ENCODE measurements around the gene IQSEC1. TPM values are rescaled to one million over a fixed set of nuclear protein-coding genes. Genes with fewer than 3 reads are reported as not detected.

The IQSEC1 gene
- 10 to 100 TPM; 31.2 to 53.5 TPM for total RNA-seq

GRCh38 chr3:13073326-13074005 is at the start of gene IQSEC1:
IQSEC1 (minus strand) TSS chr3:13073429; CDS start chr3:13073014, 415 bp downstream.
- H3K27me3 Mint-ChIP-seq (ENCODE audit: low read depth): peaks cover 18% of the 10 kb centered on the region
- H3K27ac Mint-ChIP-seq: no peak within 1 kb of the TSS
- no peaks in the 10 kb centered on the region for H3K36me3 Mint-ChIP-seq (ENCODE audit: insufficient read depth in 2 of 2)
- peak within 1 kb of the TSS; percentile 77 to 89 for H3K4me3 Mint-ChIP-seq
- DNase-seq (peak; percentile 76 to 83), ATAC-seq (replicated peaks in 1 of 2) (peak; percentile 78 to 86)
- H3K9me3 Mint-ChIP-seq: no peaks in the 10 kb centered on the region
- peaks cover 31% of the 10 kb centered on the region for H3K4me1 Mint-ChIP-seq (ENCODE audit: low read depth)

GRCh38 chr3:13122081-13123012 is 49.1 kb upstream of the IQSEC1 start:
- no peak for ATAC-seq (replicated peaks in 1 of 2)
- Mint-ChIP-seq H3K4me1 (ENCODE audit: low read depth) (no peaks in the 10 kb centered on the region), H3K27ac (no peak overlapping the region), H3K9me3 (no peaks in the 10 kb centered on the region), H3K27me3 (ENCODE audit: low read depth) (no peaks in the 10 kb centered on the region), H3K4me3 (no peak overlapping the region), H3K36me3 (ENCODE audit: insufficient read depth in 2 of 2) (no peaks in the 10 kb centered on the region)
- no peak for DNase-seq

- H3K4me1 Mint-ChIP-seq (ENCODE audit: low read depth): no peaks in the 10 kb centered on the region
- no peaks in the 10 kb centered on the region for H3K36me3 Mint-ChIP-seq (ENCODE audit: insufficient read depth in 2 of 2)
- H3K4me3 Mint-ChIP-seq: no peak overlapping the region
- ATAC-seq (replicated peaks in 1 of 2): no peak
- H3K27me3 Mint-ChIP-seq (ENCODE audit: low read depth): no peaks in the 10 kb centered on the region
- no peak for DNase-seq
- no peak overlapping the region for H3K27ac Mint-ChIP-seq
- H3K9me3 Mint-ChIP-seq: no peaks in the 10 kb centered on the region
These were observed 48.3 kb upstream of the IQSEC1 start for GRCh38 chr3:13121553-13122001.

DNA sequence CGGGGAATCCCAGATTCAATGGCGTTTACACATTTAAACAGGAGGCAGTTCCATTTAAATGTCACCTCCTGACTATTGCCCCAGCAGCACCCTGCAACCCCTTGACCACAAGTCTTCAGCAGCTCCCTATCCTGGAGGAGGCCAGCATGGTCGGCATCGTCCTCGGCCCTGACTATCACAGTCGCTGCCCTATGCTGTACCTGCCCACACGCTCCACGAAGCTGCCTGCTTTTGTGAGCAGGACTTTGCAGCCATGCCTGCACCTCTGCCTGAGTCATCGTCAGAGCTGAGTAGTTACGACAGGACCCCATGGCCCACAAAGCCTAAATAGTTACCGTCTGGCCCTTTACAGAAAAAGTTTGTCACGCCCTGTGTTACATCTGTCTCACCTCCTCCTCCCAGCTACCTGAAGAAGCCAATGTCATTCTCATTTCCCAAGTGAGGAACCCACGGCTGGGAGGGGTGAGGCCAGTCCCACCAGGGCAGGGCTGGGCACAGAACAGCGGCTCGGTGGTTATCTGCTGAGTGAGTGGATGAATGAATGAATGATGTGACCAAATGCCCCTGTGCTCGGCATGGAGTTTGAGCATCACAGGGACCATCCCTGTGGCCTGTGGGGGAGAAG is 47.8 kb upstream of the IQSEC1 start:
- Mint-ChIP-seq H3K36me3 (ENCODE audit: insufficient read depth in 2 of 2) (no peaks in the 10 kb centered on the region), H3K4me1 (ENCODE audit: low read depth) (no peaks in the 10 kb centered on the region), H3K4me3 (no peak overlapping the region), H3K27ac (no peak overlapping the region), H3K27me3 (ENCODE audit: low read depth) (no peaks in the 10 kb centered on the region), H3K9me3 (no peaks in the 10 kb centered on the region)
- DNase-seq (no peak), ATAC-seq (replicated peaks in 1 of 2) (no peak)

GRCh38 chr3:13120289-13120927 is 47.2 kb upstream of the IQSEC1 start:
- Mint-ChIP-seq H3K27me3 (ENCODE audit: low read depth) (no peaks in the 10 kb centered on the region), H3K27ac (no peak overlapping the region), H3K4me1 (ENCODE audit: low read depth) (no peaks in the 10 kb centered on the region), H3K36me3 (ENCODE audit: insufficient read depth in 2 of 2) (no peaks in the 10 kb centered on the region), H3K9me3 (no peaks in the 10 kb centered on the region), H3K4me3 (no peak overlapping the region)
- DNase-seq (no peak), ATAC-seq (replicated peaks in 1 of 2) (no peak)

- DNase-seq: no peak
- ATAC-seq (replicated peaks in 1 of 2): no peak
- Mint-ChIP-seq H3K4me1 (ENCODE audit: low read depth) (no peaks in the 10 kb centered on the region), H3K4me3 (no peak overlapping the region), H3K36me3 (ENCODE audit: insufficient read depth in 2 of 2) (no peaks in the 10 kb centered on the region), H3K9me3 (no peaks in the 10 kb centered on the region), H3K27me3 (ENCODE audit: low read depth) (no peaks in the 10 kb centered on the region), H3K27ac (no peak overlapping the region)
These were observed 46.4 kb upstream of the IQSEC1 start for GRCh38 chr3:13119471-13120220.

DNA sequence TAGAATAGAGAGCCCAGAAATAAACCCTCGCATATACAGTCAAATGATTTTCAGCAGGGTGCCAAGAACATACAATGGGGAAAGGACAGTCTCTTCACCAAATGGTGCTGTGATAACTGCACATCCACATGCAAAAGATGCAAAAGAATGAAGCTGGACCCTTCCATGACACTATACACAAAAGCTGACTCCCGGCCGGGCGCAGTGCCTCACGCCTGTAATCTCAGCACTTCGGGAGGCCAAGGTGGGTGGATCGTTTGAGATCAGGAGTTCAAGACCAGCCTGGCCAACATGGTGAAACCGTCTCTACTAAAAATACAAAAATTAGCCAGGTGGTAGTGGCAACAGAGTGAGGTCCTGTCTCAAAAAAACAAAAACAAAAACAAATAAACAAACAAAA is 43.2 kb upstream of the IQSEC1 start:
- Mint-ChIP-seq H3K4me3 (no peak overlapping the region), H3K27me3 (ENCODE audit: low read depth) (no peaks in the 10 kb centered on the region), H3K4me1 (ENCODE audit: low read depth) (peaks cover under 1% of the 10 kb centered on the region), H3K27ac (no peak overlapping the region), H3K9me3 (no peaks in the 10 kb centered on the region), H3K36me3 (ENCODE audit: insufficient read depth in 2 of 2) (no peaks in the 10 kb centered on the region)
- ATAC-seq (replicated peaks in 1 of 2) (no peak), DNase-seq (no peak)

DNA sequence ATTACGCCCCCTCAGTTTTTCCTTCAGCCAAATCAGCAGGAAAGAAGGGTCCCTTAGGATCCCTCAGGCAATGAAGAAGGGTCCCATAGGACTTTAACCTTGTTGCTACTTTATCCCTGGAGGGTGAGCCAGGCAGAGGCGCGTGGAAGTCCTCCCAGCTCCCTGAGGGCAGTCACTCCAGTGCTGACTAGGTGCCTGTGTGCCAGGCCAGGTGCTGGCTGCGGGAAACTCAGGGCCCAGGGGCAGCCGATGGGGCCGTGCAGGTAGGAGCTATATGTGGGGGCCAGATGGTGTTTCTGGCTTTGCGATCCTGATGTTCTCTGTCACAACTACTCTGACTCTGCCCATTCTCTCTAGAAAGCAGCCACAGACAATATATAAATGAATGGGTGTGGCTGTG is 42.8 kb upstream of the IQSEC1 start:
- Mint-ChIP-seq H3K27ac (no peak overlapping the region), H3K27me3 (ENCODE audit: low read depth) (no peaks in the 10 kb centered on the region), H3K9me3 (no peaks in the 10 kb centered on the region), H3K36me3 (ENCODE audit: insufficient read depth in 2 of 2) (no peaks in the 10 kb centered on the region), H3K4me3 (no peak overlapping the region), H3K4me1 (ENCODE audit: low read depth) (peaks cover 5% of the 10 kb centered on the region)
- ATAC-seq (replicated peaks in 1 of 2) (no peak), DNase-seq (no peak)

- H3K36me3 Mint-ChIP-seq (ENCODE audit: insufficient read depth in 2 of 2): no peaks in the 10 kb centered on the region
- no peak overlapping the region for H3K4me3 Mint-ChIP-seq
These were observed 42.3 kb upstream of the IQSEC1 start for GRCh38 chr3:13115576-13115910.

GRCh38 chr3:13114811-13115575 is 41.8 kb upstream of the IQSEC1 start:
- Mint-ChIP-seq H3K4me3 (no peak overlapping the region), H3K27me3 (ENCODE audit: low read depth) (no peaks in the 10 kb centered on the region), H3K36me3 (ENCODE audit: insufficient read depth in 2 of 2) (no peaks in the 10 kb centered on the region), H3K9me3 (no peaks in the 10 kb centered on the region), H3K4me1 (ENCODE audit: low read depth) (peaks cover 11% of the 10 kb centered on the region), H3K27ac (no peak overlapping the region)
- ATAC-seq (replicated peaks in 1 of 2) (no peak), DNase-seq (no peak)

More at GRCh38 chr3:13115576-13115910, 42.3 kb upstream of the IQSEC1 start:
- H3K9me3 Mint-ChIP-seq: no peaks in the 10 kb centered on the region
- H3K27ac Mint-ChIP-seq: no peak overlapping the region
- ATAC-seq (replicated peaks in 1 of 2) (no peak), DNase-seq (no peak)
- H3K4me1 Mint-ChIP-seq (ENCODE audit: low read depth): peaks cover 9% of the 10 kb centered on the region
- no peaks in the 10 kb centered on the region for H3K27me3 Mint-ChIP-seq (ENCODE audit: low read depth)

GRCh38 chr3:13113346-13114330 is 40.4 kb upstream of the IQSEC1 start:
- Mint-ChIP-seq H3K36me3 (ENCODE audit: insufficient read depth in 2 of 2) (no peaks in the 10 kb centered on the region), H3K4me3 (no peak overlapping the region), H3K4me1 (ENCODE audit: low read depth) (peaks cover 11% of the 10 kb centered on the region), H3K9me3 (no peaks in the 10 kb centered on the region), H3K27me3 (ENCODE audit: low read depth) (no peaks in the 10 kb centered on the region), H3K27ac (no peak overlapping the region)
- DNase-seq: no peak
- ATAC-seq (replicated peaks in 1 of 2): no peak

Data from activated T-cell treated with anti-CD3 and anti-CD28 coated beads, Interleukin-2, amount 50 U/mL, for 72 hours (primary cell).